Mesendoderm (in vitro differentiated cells): ENCODE data around the gene EBPL.

ENCODE experiments used
- DNase-seq: peaks from one replicate; pipeline ENCODE4 v3.0.0; 2013
- H2AK5ac ChIP-seq: 2 replicates; pipeline ENCODE4 v1.6.1; 2013; ENCODE audit warnings: low read length, inconsistent platforms
- H2BK120ac ChIP-seq: 2 replicates; pipeline ENCODE4 v1.6.1; 2013; ENCODE audit warnings: low read depth, mild to moderate bottlenecking, low read length, moderate library complexity, mixed read lengths
- H2BK15ac ChIP-seq: replicated peaks from 2 replicates; pipeline ENCODE4 v1.6.1; 2013; ENCODE audit warnings: low read depth, mild to moderate bottlenecking, moderate library complexity
- H2BK5ac ChIP-seq: 2 replicates; pipeline ENCODE4 v1.6.1; 2013; ENCODE audit warnings: low read length, inconsistent platforms
- H3K18ac ChIP-seq: 2 replicates; pipeline ENCODE4 v1.6.1; 2013; ENCODE audit warnings: mild to moderate bottlenecking, low read length, mixed read lengths
- H3K23ac ChIP-seq: one replicate; pipeline ENCODE4 v1.6.1; 2013; ENCODE audit warnings: low read length
- H3K27ac ChIP-seq: 2 replicates; pipeline ENCODE4 v1.5.1; 2013; ENCODE audit warnings: low read depth, mild to moderate bottlenecking, inconsistent platforms, low read length, moderate library complexity
- H3K27me3 ChIP-seq: 2 replicates; pipeline ENCODE4 v1.6.1; 2013; ENCODE audit warnings: low read length, control low read depth, mild to moderate bottlenecking, inconsistent platforms; ENCODE audit not compliant: insufficient read depth, poor library complexity
- H3K36me3 ChIP-seq: 2 replicates; pipeline ENCODE4 v1.6.1; 2013; ENCODE audit warnings: low read length, inconsistent platforms; ENCODE audit not compliant: control insufficient read depth, insufficient read depth
- H3K4ac ChIP-seq: one replicate; pipeline ENCODE4 v1.6.1; 2013; ENCODE audit warnings: low read depth, mild to moderate bottlenecking, low read length, moderate library complexity
- H3K4me1 ChIP-seq: 2 replicates; pipeline ENCODE4 v1.6.1; 2013; ENCODE audit warnings: low read depth, low read length, inconsistent platforms; ENCODE audit not compliant: control insufficient read depth
- H3K4me2 ChIP-seq: 2 replicates; pipeline ENCODE4 v1.6.1; 2013; ENCODE audit warnings: low read length
- H3K4me3 ChIP-seq: 2 replicates; pipeline ENCODE4 v1.5.1; 2013; ENCODE audit warnings: mild to moderate bottlenecking, low read length
- H3K56ac ChIP-seq: one replicate; pipeline ENCODE4 v1.6.1; 2013; ENCODE audit warnings: low read length
- H3K79me1 ChIP-seq: 2 replicates; pipeline ENCODE4 v1.6.1; 2013; ENCODE audit warnings: low read length, inconsistent platforms
- H3K79me2 ChIP-seq: 2 replicates; pipeline ENCODE4 v1.6.1; 2013; ENCODE audit warnings: mild to moderate bottlenecking, low read length; ENCODE audit not compliant: control insufficient read depth, insufficient read depth
- H3K9ac ChIP-seq: 2 replicates; pipeline ENCODE4 v1.6.1; 2013; ENCODE audit warnings: low read length, inconsistent platforms
- H4K5ac ChIP-seq: one replicate; pipeline ENCODE4 v1.6.1; 2013; ENCODE audit warnings: low read length
- H4K8ac ChIP-seq: one replicate; pipeline ENCODE4 v1.6.1; 2013; ENCODE audit warnings: low read depth, mild to moderate bottlenecking, control low read depth, low read length, moderate library complexity
- WGBS: extraction: QIAGEN DNeasy Blood & Tissue Kit; methylation state at CpG from one replicate; pipeline ENCODE4 v1.1.7; 2013; ENCODE audit warnings: low lambda C conversion rate, missing lambda C conversion rate; ENCODE audit not compliant: insufficient coverage; ENCODE audit errors: extremely low coverage; 5-methylcytosine and 5-hydroxymethylcytosine counted together

Gene EBPL

GRCh38 chr13:49646688-49647087 lies 44.6 kb downstream of the EBPL start:
- H3K4ac ChIP-seq = no peak overlapping the region
- H2BK15ac ChIP-seq = no peak overlapping the region
- H2BK120ac ChIP-seq = no peak overlapping the region
- H3K4me3 ChIP-seq = no peak overlapping the region
- no peaks in the 10 kb centered on the region for H3K79me1 ChIP-seq
- no peaks in the 10 kb centered on the region for H3K36me3 ChIP-seq
- H4K5ac ChIP-seq = no peak overlapping the region
- H2AK5ac ChIP-seq = no peak overlapping the region
- H3K79me2 ChIP-seq = no peaks in the 10 kb centered on the region
- H3K9ac ChIP-seq = no peak overlapping the region
- no peaks in the 10 kb centered on the region for H3K4me1 ChIP-seq
- H3K56ac ChIP-seq = no peak overlapping the region
- no peak overlapping the region for H2BK5ac ChIP-seq
- H3K27me3 ChIP-seq = no peaks in the 10 kb centered on the region
- no CpG with 5 or more reads among the region's 4 CpGs for WGBS
- H3K18ac ChIP-seq = no peak overlapping the region
- no peak overlapping the region for H3K4me2 ChIP-seq
- no peak overlapping the region for H3K23ac ChIP-seq
- DNase-seq = no peak
- no peak overlapping the region for H4K8ac ChIP-seq
- no peak overlapping the region for H3K27ac ChIP-seq

DNA sequence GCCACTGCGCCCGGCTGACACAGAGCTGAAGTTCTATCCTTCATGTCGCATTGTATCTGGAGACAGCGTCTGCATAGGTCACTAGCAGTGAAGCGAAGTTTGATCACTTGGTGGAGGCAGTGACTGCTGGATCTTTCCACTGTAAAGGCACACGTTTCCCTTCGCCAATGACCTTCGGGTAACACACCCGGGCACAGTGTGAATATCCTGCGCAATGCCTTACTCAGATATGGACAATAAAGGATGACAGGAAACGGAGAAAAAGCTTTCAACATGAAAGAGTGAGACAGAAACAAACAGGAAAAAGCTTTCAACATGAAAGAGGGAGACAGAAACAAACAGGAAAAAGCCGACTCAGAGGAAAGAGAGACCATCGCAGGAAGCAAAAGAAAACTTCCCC lies 45.8 kb downstream of the EBPL start:
- no peak overlapping the region for H4K5ac ChIP-seq
- no peak overlapping the region for H3K18ac ChIP-seq
- no peak for DNase-seq
- H3K36me3 ChIP-seq = no peaks in the 10 kb centered on the region
- no peaks in the 10 kb centered on the region for H3K79me1 ChIP-seq
- H3K27ac ChIP-seq = no peak overlapping the region
- no peaks in the 10 kb centered on the region for H3K79me2 ChIP-seq
- no peak overlapping the region for H3K4ac ChIP-seq
- H3K4me2 ChIP-seq = no peak overlapping the region
- no peak overlapping the region for H2BK120ac ChIP-seq
- H3K27me3 ChIP-seq = no peaks in the 10 kb centered on the region
- no peak overlapping the region for H4K8ac ChIP-seq
- no peak overlapping the region for H3K9ac ChIP-seq
- H3K4me3 ChIP-seq = no peak overlapping the region
- no peaks in the 10 kb centered on the region for H3K4me1 ChIP-seq
- no peak overlapping the region for H3K56ac ChIP-seq
- no peak overlapping the region for H3K23ac ChIP-seq
- H2AK5ac ChIP-seq = no peak overlapping the region
- H2BK15ac ChIP-seq = no peak overlapping the region
- WGBS = no CpG with 5 or more reads among the region's 13 CpGs
- no peak overlapping the region for H2BK5ac ChIP-seq

GRCh38 chr13:49643035-49643646 lies 48.1 kb downstream of the EBPL start:
- no peak overlapping the region for H2BK15ac ChIP-seq
- no peaks in the 10 kb centered on the region for H3K79me2 ChIP-seq
- no peaks in the 10 kb centered on the region for H3K4me1 ChIP-seq
- no peak overlapping the region for H3K18ac ChIP-seq
- no peak overlapping the region for H3K4me2 ChIP-seq
- H3K56ac ChIP-seq = no peak overlapping the region
- H3K27me3 ChIP-seq = no peaks in the 10 kb centered on the region
- no peaks in the 10 kb centered on the region for H3K79me1 ChIP-seq
- H3K27ac ChIP-seq = no peak overlapping the region
- no peak overlapping the region for H4K8ac ChIP-seq
- DNase-seq = no peak
- no peak overlapping the region for H3K4ac ChIP-seq
- H3K9ac ChIP-seq = no peak overlapping the region
- no peak overlapping the region for H2AK5ac ChIP-seq
- WGBS = no CpG with 5 or more reads among the region's 12 CpGs
- H4K5ac ChIP-seq = no peak overlapping the region
- H2BK5ac ChIP-seq = no peak overlapping the region
- no peak overlapping the region for H3K23ac ChIP-seq
- H3K36me3 ChIP-seq = no peaks in the 10 kb centered on the region
- no peak overlapping the region for H2BK120ac ChIP-seq
- no peak overlapping the region for H3K4me3 ChIP-seq

- H3K79me1 ChIP-seq = no peaks in the 10 kb centered on the region
- H3K4ac ChIP-seq = no peak overlapping the region
- peak; percentile 39 for DNase-seq
- H3K23ac ChIP-seq = no peak overlapping the region
- H3K27me3 ChIP-seq = no peaks in the 10 kb centered on the region
- H3K79me2 ChIP-seq = no peaks in the 10 kb centered on the region
- no peak overlapping the region for H3K18ac ChIP-seq
- H3K4me2 ChIP-seq = no peak overlapping the region
- no CpG with 5 or more reads among the region's 4 CpGs for WGBS
- no peak overlapping the region for H2BK120ac ChIP-seq
- H3K9ac ChIP-seq = no peak overlapping the region
- no peak overlapping the region for H3K56ac ChIP-seq
- H3K27ac ChIP-seq = no peak overlapping the region
- no peak overlapping the region for H2BK5ac ChIP-seq
- no peak overlapping the region for H2BK15ac ChIP-seq
- H3K36me3 ChIP-seq = no peaks in the 10 kb centered on the region
- H3K4me1 ChIP-seq = no peaks in the 10 kb centered on the region
- no peak overlapping the region for H4K5ac ChIP-seq
- no peak overlapping the region for H2AK5ac ChIP-seq
- no peak overlapping the region for H4K8ac ChIP-seq
- H3K4me3 ChIP-seq = no peak overlapping the region
These were observed 49.4 kb downstream of the EBPL start for GRCh38 chr13:49641801-49642291.

DNA sequence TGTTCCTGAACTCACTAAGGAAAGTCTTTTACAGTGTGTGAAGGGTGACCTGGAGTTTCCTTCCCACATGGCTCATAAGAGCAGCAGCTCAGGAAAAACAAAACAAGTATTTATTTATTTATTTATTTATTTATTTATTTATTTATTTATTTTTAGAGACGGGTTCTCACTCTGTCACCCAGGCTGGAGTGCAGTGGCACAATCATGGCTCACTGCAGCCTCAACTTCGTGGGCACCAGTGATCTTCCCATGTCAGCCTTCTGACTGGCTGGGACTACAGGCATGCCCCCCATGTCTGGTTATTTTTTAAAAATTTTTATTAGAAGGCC lies 52.6 kb downstream of the EBPL start:
- H3K79me1 ChIP-seq = no peaks in the 10 kb centered on the region
- H3K27me3 ChIP-seq = no peaks in the 10 kb centered on the region
- H2AK5ac ChIP-seq = no peak overlapping the region
- no peak for DNase-seq
- no peaks in the 10 kb centered on the region for H3K79me2 ChIP-seq
- no peak overlapping the region for H2BK5ac ChIP-seq
- H3K9ac ChIP-seq = no peak overlapping the region
- no peak overlapping the region for H3K27ac ChIP-seq
- H3K23ac ChIP-seq = no peak overlapping the region
- H3K4me2 ChIP-seq = no peak overlapping the region
- no peak overlapping the region for H2BK120ac ChIP-seq
- H4K8ac ChIP-seq = no peak overlapping the region
- H3K36me3 ChIP-seq = no peaks in the 10 kb centered on the region
- peaks cover 4% of the 10 kb centered on the region for H3K4me1 ChIP-seq
- no peak overlapping the region for H3K4me3 ChIP-seq
- no peak overlapping the region for H3K18ac ChIP-seq
- no peak overlapping the region for H4K5ac ChIP-seq
- H3K4ac ChIP-seq = no peak overlapping the region
- H2BK15ac ChIP-seq = no peak overlapping the region
- WGBS = no CpG with 5 or more reads among the region's 2 CpGs
- H3K56ac ChIP-seq = no peak overlapping the region
